T-helper 17 cell (primary cell): ENCODE data around the gene SMARCD3. TPM values are rescaled to one million over a fixed set of nuclear protein-coding genes. Genes with fewer than 3 reads are reported as not detected.

Experiments used
- ATAC-seq: fragments of 150-1000 bp; cut with Tn5 transposase; 2 replicates; pipeline ENCODE4 v1.10.0; 2021; ENCODE audit warnings: mild to moderate bottlenecking, moderate library complexity
- DNase-seq, 3 donors: peaks; one replicate each; pipeline versions ENCODE4 v3.0.0 to v3.0.0-alpha.2; 2020 to 2021
- H3K9me3 ChIP-seq: one replicate; pipeline ENCODE4 v1.7.0; 2013; ENCODE audit warnings: low read length, mild to moderate bottlenecking; ENCODE audit not compliant: control insufficient read depth, poor library complexity, severe bottlenecking
- H3K27ac Mint-ChIP-seq: one replicate; pipeline ENCODE4 v1.8.0; 2022; ENCODE audit warnings: mild to moderate bottlenecking, moderate library complexity, mixed read lengths
- H3K27me3 Mint-ChIP-seq: one replicate; pipeline ENCODE4 v1.8.0; 2022; ENCODE audit warnings: mixed read lengths
- H3K36me3 Mint-ChIP-seq: one replicate; pipeline ENCODE4 v1.8.0; 2022; ENCODE audit warnings: low read depth, mixed read lengths
- H3K4me1 Mint-ChIP-seq: one replicate; pipeline ENCODE4 v1.8.0; 2022; ENCODE audit warnings: mild to moderate bottlenecking, mixed read lengths
- H3K4me3 Mint-ChIP-seq: one replicate; pipeline ENCODE4 v1.8.0; 2022; ENCODE audit warnings: mild to moderate bottlenecking, moderate library complexity, mixed read lengths
- total RNA-seq, 4 donors: library from RNA in 2 of 4; stranded (reverse) in 2 of 4; gene quantifications; one replicate each; pipeline ENCODE4 v1.2.3 and lab custom pipeline; 2022 to 2026

SMARCD3 gene
- total RNA-seq, 2 donors from 2014 or later: 9.8 to 10.7 TPM

DNA sequence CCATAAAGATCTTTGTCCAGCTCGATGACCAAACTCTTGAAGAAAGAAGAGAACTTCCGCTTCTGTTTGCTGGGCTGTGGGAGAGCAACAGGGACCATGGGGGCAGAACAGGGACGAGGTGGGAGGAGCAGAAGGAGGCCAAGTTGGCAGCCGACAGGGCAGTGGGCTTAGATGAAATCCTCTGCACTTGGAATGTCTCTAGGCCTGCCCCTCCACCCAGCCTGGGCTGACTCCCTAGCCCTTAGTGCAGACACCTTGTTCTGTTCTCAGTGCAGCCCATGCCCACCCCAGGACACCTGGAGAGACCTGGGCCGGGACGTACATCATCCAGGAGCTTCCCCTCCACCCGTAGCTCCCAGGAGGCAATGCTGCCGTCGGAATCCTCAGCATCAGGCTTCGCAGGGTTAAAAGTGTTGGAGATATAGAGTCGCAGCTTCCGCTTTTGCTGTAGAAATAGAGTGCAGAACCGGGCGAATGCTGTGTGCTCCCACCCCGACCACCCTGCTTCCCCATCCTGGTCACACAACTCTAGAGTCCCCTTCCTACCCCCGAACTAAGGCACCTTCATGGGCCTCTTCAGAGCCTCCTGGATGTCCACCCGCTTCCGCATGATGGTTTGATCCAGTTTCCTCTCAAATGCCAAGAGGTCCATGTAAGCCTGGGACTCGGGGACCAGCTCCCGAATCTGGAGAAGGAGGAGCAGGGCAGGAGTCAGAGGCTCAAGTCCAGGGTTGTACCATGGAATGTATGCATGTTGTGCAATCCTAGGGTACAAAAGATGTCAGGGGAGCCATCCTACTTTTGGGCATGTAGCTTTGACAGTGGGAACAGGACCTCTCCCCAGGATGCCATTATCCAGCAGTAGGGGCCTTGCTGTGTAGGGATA, 6.1 kb downstream of the SMARCD3 start:
- H3K9me3 ChIP-seq: no peaks in the 10 kb centered on the region
- Mint-ChIP-seq H3K27ac (peak overlapping the region; percentile 88), H3K4me1 (peaks cover 25% of the 10 kb centered on the region), H3K27me3 (peaks cover 11% of the 10 kb centered on the region), H3K36me3 (no peaks in the 10 kb centered on the region), H3K4me3 (no peak overlapping the region)
- DNase-seq: no peak
- no peak for ATAC-seq

DNA sequence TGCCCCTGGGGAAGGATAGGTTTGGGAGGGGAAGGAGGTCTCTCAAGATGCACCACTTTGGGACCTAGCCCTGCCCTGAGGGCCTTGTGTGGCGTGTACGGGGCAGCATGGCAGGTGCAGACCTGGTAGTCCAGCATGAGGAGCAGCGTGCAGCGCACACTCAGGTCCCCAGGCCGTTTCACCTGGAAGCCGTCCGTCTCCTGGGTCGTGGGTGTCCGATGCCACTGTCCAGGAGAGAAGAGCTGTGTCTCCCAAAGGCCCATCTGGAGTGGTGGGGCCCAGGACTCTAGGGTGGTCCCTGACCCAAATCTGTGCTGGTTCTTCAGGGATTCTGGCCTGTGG, 6.8 kb downstream of the SMARCD3 start:
- no peaks in the 10 kb centered on the region for H3K9me3 ChIP-seq
- no peak for DNase-seq
- H3K36me3 Mint-ChIP-seq: no peaks in the 10 kb centered on the region
- H3K27me3 Mint-ChIP-seq: peaks cover 11% of the 10 kb centered on the region
- H3K4me1 Mint-ChIP-seq: peaks cover 23% of the 10 kb centered on the region
- no peak overlapping the region for H3K4me3 Mint-ChIP-seq
- no peak for ATAC-seq
- H3K27ac Mint-ChIP-seq: peak overlapping the region; percentile 39

DNA sequence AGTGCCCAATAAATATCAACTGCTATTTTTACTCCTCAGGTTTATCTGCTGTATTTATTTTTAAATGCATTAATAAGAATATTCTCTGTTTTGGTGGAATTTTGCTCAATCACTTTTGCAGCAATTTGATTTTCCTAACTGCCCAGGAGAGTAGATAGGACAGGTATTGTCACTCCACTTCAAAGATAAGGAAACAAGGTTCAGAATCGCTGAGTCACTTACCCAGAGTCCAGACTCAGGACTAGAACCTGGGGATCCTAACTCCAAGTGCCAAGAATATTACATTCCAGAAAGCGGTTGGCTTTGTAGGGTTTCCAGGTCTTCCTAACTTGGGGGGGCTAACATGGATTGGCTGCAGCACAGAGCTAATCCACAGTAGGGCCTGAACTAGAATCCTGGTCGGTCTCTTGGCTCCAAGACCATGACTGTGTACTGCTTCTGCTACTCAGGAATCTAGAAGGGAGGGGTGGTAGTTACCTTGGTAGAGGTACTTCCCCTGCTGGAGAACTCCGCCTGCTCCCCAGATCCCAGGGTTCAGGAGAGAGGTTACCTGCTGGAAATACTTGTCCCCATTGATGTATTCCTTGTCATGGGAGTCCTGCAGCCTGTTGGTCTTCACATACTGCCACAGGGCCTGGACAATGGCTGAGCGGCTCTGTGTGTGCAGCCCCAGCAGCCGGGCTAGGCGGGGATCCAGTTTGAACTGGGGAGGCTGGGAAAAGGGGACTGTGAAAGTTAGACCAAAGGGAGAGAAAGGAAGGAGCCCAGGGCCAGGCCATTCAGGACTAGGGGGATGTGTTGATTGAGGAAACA, 7.3 kb downstream of the SMARCD3 start:
- Mint-ChIP-seq H3K4me3 (no peak overlapping the region), H3K27me3 (peaks cover 6% of the 10 kb centered on the region), H3K27ac (peak overlapping the region; percentile 39), H3K36me3 (no peaks in the 10 kb centered on the region), H3K4me1 (peaks cover 23% of the 10 kb centered on the region)
- DNase-seq (no peak), ATAC-seq (no peak)
- H3K9me3 ChIP-seq: no peaks in the 10 kb centered on the region

DNA sequence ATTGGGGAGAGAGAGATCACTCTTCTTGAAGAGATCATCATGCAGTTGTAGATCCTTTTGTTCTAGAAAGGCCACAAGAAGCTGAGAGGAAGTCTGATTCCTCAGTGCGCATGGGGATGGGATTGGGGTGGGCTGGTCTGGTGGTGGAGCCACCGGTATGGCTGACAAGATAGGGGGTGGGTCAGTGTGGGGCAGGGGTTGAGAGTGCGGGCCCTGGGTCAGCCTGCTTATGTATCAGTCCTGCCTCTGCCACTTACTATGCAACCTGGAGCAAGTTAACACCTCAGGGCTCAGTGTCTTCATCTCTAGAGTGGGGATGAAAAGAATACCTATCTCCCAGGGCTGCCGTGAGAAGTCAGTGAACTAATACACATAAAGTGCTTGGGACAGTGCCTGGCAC, 8.0 kb downstream of the SMARCD3 start:
- no peak for DNase-seq
- no peaks in the 10 kb centered on the region for H3K9me3 ChIP-seq
- Mint-ChIP-seq H3K27ac (no peak overlapping the region), H3K27me3 (peaks cover 4% of the 10 kb centered on the region), H3K36me3 (no peaks in the 10 kb centered on the region), H3K4me1 (peaks cover 20% of the 10 kb centered on the region), H3K4me3 (no peak overlapping the region)
- ATAC-seq: no peak

DNA sequence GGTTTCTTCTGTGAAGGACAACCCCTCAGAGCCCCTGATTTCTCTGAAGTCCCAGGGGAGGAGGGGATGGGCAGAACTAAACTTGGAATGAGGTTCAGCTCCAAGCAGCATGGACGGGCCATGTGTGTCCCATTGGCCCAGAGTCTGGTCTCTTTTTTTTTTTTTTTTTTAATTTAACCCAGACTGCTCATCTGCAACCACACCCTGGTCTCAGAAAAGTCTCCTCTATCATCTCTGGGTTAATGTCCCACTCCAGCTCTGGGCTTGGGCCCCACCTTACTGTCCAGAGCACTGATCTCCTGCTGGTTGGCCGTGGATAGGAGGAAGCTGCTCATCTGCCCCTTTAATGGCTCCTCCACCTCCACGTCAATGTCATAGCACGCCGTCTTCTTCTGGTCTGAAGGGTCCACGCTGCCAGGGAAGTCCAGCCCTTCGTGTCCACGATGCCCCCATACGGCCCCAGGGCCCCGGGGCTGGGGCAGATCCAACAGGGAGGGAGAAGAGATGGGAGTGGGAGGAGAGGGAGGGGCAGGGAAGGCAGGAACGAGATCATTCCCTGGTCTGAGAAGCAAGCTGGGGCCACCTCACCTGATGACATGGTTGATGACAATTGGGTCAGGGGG, 8.5 kb downstream of the SMARCD3 start:
- DNase-seq (no peak), ATAC-seq (no peak)
- Mint-ChIP-seq H3K36me3 (no peaks in the 10 kb centered on the region), H3K27me3 (peaks cover 4% of the 10 kb centered on the region), H3K27ac (no peak overlapping the region), H3K4me1 (peaks cover 20% of the 10 kb centered on the region), H3K4me3 (no peak overlapping the region)
- H3K9me3 ChIP-seq: no peaks in the 10 kb centered on the region

DNA sequence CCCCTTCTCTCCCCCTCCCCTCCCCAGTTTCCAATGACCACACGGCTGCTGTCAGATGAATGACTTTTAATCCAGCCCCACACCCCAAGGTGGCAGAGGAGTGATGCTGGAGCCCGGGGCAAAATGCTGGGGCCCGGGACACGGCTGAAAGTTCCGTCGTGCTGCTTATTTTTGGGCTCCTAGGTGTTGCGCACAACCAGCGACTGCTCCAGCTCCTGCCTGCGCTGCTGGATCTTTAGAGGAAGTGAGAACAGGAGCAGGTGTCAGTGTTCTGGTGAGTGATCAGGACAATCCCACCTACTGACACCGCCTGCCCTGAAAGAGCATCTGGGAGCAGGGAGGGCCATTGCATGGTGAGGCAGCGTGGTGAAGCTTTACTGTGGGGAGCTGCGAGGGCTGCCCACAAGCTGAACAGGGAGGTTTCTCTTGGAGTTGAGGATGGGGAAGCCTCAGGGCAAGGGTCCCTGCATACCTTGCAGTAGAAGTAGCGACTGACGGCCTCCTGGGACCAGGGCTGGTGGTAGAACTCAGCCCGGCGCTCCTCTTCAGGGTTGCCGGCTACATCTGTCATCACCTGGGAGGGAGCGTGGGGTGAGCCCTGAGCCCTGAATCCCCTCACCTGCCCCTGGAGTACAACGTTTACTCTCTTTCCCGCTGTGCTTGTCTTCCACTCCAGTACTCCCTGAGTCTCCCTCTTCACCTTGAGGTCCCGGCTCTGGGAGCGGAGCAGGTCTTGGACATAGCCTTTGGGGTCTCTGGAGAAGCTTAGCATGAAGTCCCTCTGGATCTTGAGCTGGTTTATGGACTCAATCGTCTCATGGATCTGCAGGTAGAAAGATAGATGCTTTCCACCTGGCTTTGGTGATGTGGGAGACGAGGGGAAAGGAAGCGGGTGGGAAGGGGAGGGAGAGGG, 9.3 kb downstream of the SMARCD3 start:
- H3K27me3 Mint-ChIP-seq: no peaks in the 10 kb centered on the region

DNA sequence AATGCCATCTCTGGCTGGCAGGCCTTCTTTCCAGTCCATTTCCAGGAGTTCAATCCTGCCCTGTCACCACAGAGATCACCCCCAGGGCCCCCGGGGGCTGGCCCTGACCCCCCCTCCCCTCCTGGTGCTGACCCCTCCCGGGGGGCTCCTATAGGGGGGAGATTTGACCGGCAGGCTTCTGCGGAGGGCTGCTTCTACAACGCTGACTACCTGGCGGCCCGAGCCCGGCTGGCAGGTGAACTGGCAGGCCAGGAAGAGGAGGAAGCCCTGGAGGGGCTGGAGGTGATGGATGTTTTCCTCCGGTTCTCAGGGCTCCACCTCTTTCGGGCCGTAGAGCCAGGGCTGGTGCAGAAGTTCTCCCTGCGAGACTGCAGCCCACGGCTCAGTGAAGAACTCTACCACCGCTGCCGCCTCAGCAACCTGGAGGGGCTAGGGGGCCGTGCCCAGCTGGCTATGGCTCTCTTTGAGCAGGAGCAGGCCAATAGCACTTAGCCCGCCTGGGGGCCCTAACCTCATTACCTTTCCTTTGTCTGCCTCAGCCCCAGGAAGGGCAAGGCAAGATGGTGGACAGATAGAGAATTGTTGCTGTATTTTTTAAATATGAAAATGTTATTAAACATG, 10.2 kb downstream of the SMARCD3 start:
- no peak overlapping the region for H3K4me3 Mint-ChIP-seq
- ATAC-seq (no peak), DNase-seq (no peak)
- peaks cover 16% of the 10 kb centered on the region for H3K4me1 Mint-ChIP-seq
- no peaks in the 10 kb centered on the region for H3K9me3 ChIP-seq
- no peaks in the 10 kb centered on the region for H3K27me3 Mint-ChIP-seq
- H3K36me3 Mint-ChIP-seq: no peaks in the 10 kb centered on the region
- no peak overlapping the region for H3K27ac Mint-ChIP-seq

More for the DNA sequence above, 9.3 kb downstream of the SMARCD3 start:
- H3K27ac Mint-ChIP-seq: no peak overlapping the region
- H3K36me3 Mint-ChIP-seq: no peaks in the 10 kb centered on the region
- H3K9me3 ChIP-seq: no peaks in the 10 kb centered on the region
- DNase-seq (no peak), ATAC-seq (no peak)
- no peak overlapping the region for H3K4me3 Mint-ChIP-seq
- H3K4me1 Mint-ChIP-seq: peaks cover 16% of the 10 kb centered on the region

DNA sequence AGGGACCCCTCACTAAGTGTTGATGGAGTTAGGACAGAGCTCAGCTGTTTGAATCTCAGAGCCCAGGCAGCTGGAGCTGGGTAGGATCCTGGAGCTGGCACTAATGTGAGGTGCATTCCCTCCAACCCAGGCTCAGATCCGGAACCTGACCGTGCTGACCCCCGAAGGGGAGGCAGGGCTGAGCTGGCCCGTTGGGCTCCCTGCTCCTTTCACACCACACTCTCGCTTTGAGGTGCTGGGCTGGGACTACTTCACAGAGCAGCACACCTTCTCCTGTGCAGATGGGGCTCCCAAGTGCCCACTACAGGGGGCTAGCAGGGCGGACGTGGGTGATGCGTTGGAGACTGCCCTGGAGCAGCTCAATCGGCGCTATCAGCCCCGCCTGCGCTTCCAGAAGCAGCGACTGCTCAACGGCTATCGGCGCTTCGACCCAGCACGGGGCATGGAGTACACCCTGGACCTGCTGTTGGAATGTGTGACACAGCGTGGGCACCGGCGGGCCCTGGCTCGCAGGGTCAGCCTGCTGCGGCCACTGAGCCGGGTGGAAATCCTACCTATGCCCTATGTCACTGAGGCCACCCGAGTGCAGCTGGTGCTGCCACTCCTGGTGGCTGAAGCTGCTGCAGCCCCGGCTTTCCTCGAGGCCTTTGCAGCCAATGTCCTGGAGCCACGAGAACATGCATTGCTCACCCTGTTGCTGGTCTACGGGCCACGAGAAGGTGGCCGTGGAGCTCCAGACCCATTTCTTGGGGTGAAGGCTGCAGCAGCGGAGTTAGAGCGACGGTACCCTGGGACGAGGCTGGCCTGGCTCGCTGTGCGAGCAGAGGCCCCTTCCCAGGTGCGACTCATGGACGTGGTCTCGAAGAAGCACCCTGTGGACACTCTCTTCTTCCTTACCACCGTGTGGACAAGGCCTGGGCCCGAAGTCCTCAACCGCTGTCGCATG, 11.0 kb downstream of the SMARCD3 start:
- H3K36me3 Mint-ChIP-seq: peaks cover 2% of the 10 kb centered on the region

DNA sequence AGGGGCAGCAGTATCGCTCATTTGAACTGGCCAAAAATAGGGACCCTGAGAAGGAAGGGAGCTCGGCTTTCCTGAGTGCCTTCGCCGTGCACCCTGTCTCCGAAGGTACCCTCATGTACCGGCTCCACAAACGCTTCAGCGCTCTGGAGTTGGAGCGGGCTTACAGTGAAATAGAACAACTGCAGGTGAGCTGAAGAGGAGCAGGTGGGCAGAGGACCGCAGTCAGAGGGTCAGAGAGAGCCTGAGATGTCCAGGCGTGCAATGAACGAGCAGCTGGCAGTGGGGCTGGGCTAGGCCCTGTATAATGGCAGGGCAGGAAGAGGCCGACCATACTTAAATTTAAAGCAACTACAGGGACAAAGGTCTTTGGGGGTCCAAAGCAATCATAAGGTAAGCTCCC, 12.1 kb downstream of the SMARCD3 start:
- Mint-ChIP-seq H3K27ac (no peak overlapping the region), H3K36me3 (peaks cover 2% of the 10 kb centered on the region), H3K27me3 (no peaks in the 10 kb centered on the region), H3K4me1 (peaks cover 24% of the 10 kb centered on the region), H3K4me3 (no peak overlapping the region)
- H3K9me3 ChIP-seq: no peaks in the 10 kb centered on the region
- ATAC-seq (no peak), DNase-seq (no peak)

More for the DNA sequence above, 11.0 kb downstream of the SMARCD3 start:
- DNase-seq (no peak), ATAC-seq (no peak)
- Mint-ChIP-seq H3K4me1 (peaks cover 16% of the 10 kb centered on the region), H3K27me3 (no peaks in the 10 kb centered on the region), H3K4me3 (no peak overlapping the region), H3K27ac (no peak overlapping the region)
- H3K9me3 ChIP-seq: no peaks in the 10 kb centered on the region

DNA sequence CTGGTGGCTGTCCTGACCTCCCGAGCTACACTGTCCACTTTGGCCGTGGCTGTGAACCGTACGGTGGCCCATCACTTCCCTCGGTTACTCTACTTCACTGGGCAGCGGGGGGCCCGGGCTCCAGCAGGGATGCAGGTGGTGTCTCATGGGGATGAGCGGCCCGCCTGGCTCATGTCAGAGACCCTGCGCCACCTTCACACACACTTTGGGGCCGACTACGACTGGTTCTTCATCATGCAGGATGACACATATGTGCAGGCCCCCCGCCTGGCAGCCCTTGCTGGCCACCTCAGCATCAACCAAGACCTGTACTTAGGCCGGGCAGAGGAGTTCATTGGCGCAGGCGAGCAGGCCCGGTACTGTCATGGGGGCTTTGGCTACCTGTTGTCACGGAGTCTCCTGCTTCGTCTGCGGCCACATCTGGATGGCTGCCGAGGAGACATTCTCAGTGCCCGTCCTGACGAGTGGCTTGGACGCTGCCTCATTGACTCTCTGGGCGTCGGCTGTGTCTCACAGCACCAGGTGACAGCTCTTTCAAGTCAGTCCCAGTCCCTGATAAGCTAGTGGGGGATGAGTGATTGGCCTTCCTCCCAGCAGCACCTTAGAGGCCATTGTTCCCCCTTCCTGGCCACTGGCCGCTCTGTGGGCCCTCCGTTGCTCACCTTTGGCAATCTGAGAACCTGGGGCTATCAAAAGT, 13.3 kb downstream of the SMARCD3 start:
- peaks cover 2% of the 10 kb centered on the region for H3K36me3 Mint-ChIP-seq
- H3K4me3 Mint-ChIP-seq: no peak overlapping the region
- ATAC-seq (no peak), DNase-seq (no peak)
- H3K27me3 Mint-ChIP-seq: no peaks in the 10 kb centered on the region
- no peak overlapping the region for H3K27ac Mint-ChIP-seq
- peaks cover 24% of the 10 kb centered on the region for H3K4me1 Mint-ChIP-seq
- H3K9me3 ChIP-seq: no peaks in the 10 kb centered on the region

DNA sequence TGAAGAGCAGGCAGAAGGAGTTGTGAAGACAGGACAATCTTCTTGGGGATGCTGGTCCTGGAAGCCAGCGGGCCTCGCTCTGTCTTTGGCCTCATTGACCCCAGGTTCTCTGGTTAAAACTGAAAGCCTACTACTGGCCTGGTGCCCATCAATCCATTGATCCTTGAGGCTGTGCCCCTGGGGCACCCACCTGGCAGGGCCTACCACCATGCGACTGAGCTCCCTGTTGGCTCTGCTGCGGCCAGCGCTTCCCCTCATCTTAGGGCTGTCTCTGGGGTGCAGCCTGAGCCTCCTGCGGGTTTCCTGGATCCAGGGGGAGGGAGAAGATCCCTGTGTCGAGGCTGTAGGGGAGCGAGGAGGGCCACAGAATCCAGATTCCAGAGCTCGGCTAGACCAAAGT, 14.7 kb downstream of the SMARCD3 start:
- peaks cover 24% of the 10 kb centered on the region for H3K4me1 Mint-ChIP-seq
- H3K4me3 Mint-ChIP-seq: peak overlapping the region; percentile 99
- ATAC-seq: no peak
- H3K9me3 ChIP-seq: no peaks in the 10 kb centered on the region
- H3K27me3 Mint-ChIP-seq: no peaks in the 10 kb centered on the region
- DNase-seq: no peak
- peaks cover 2% of the 10 kb centered on the region for H3K36me3 Mint-ChIP-seq
- H3K27ac Mint-ChIP-seq: peak overlapping the region; percentile 97
